Keratinocyte (primary cell): Measurements from ENCODE around the gene PITPNC1.

Experiments used
- EZH2 ChIP-seq: IDR thresholded peaks from one replicate; pipeline ENCODE4 v1.6.1; 2012; ENCODE audit warnings: inconsistent platforms, mild to moderate bottlenecking, low read length, moderate library complexity
- TF ChIP-seq, protein P1 (sequence below), 3 experiments: IDR thresholded peaks in 1 of 3; conservative IDR thresholded peaks in 1 of 3; optimal IDR thresholded peaks in 1 of 3; 2 replicates in 2 of 3; 3 replicates in 1 of 3; pipeline versions ENCODE3 to v1.5.1; 2011; ENCODE audit warnings: low read length in 3 of 3, mild to moderate bottlenecking in 3 of 3, moderate library complexity in 2 of 3, control low read depth in 1 of 3, inconsistent platforms in 1 of 3; ENCODE audit not compliant: insufficient read depth in 2 of 3; ENCODE audit errors: extremely low read depth in 1 of 3

DNA sequence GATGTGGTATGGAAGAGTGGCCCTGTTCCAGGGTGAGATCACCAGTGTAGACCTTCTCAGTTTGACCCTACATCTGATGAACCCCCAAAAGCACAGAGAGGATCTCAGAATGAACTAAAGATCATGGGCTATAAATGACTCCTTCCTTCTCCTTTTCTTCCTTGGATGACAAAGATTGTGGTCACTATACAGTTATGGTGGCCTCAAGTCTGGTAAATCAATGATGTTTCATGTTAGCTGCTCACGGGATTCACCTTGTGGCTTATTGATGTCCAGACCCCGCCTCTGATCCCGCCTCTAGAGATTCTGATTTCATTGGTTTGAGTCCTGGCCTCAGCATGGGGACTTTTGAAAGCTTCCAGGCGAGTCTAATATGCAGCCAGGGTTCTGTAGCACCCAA is 112.2 kb downstream of the PITPNC1 start:
- TF ChIP-seq, protein P1, sequence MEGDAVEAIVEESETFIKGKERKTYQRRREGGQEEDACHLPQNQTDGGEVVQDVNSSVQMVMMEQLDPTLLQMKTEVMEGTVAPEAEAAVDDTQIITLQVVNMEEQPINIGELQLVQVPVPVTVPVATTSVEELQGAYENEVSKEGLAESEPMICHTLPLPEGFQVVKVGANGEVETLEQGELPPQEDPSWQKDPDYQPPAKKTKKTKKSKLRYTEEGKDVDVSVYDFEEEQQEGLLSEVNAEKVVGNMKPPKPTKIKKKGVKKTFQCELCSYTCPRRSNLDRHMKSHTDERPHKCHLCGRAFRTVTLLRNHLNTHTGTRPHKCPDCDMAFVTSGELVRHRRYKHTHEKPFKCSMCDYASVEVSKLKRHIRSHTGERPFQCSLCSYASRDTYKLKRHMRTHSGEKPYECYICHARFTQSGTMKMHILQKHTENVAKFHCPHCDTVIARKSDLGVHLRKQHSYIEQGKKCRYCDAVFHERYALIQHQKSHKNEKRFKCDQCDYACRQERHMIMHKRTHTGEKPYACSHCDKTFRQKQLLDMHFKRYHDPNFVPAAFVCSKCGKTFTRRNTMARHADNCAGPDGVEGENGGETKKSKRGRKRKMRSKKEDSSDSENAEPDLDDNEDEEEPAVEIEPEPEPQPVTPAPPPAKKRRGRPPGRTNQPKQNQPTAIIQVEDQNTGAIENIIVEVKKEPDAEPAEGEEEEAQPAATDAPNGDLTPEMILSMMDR (optimal IDR thresholded peaks at IDR 0.05 in 1 of 3, IDR thresholded peaks at IDR 0.05 in 1 of 3, conservative IDR thresholded peaks at IDR 0.05 in 1 of 3; ENCODE audit: extremely low read depth in 1 of 3, insufficient read depth in 2 of 3, low read length in 3 of 3) = no peak
- TF ChIP-seq EZH2 = no peak
